ENCODE data around the gene TMA7. TPM values are rescaled to one million over a fixed set of nuclear protein-coding genes. Genes with fewer than 3 reads are reported as not detected.
A peak's percentile ranks its signal among the peaks of the same experiment; 100 is the strongest.

The TMA7 gene
- total RNA-seq, 4 donors from 2014 or later = 122 to 281 (median 190) TPM

- peaks cover 10% of the 10 kb centered on the region for H3K36me3 ChIP-seq
- H3K9me3 ChIP-seq = no peaks in the 10 kb centered on the region
- no peaks in the 10 kb centered on the region for H3K27me3 ChIP-seq
- peaks cover 70% of the 10 kb centered on the region for H3K4me1 ChIP-seq
- 48% methylated on average over 10 of the region's 12 CpGs for WGBS
- TF ChIP-seq CTCF (IDR thresholded peaks at IDR 0.05) (no peak), POLR2AphosphoS5 (IDR thresholded peaks at IDR 0.05) (peak in 1 of 3 donors; percentile 49)
- peak overlapping the region; percentile 97 for H3K27ac ChIP-seq
- peak overlapping the region; percentile 39 for H3K4me3 ChIP-seq
- peak; percentile 70 to 84 for DNase-seq (ENCODE audit: low spot score in 2 of 2)
Measured at GRCh38 chr3:48433472-48434118, 6.5 kb upstream of the TMA7 start.

- Histone ChIP-seq H3K4me1 (peaks cover 79% of the 10 kb centered on the region), H3K36me3 (peaks cover 10% of the 10 kb centered on the region), H3K4me3 (no peak overlapping the region), H3K27ac (peak overlapping the region; percentile 97), H3K27me3 (no peaks in the 10 kb centered on the region), H3K9me3 (no peaks in the 10 kb centered on the region)
- WGBS = 58% methylated on average over 14 of the region's 15 CpGs
- DNase-seq (ENCODE audit: low spot score in 2 of 2) = peak in 1 of 2 donors; percentile 58
- TF ChIP-seq CTCF (IDR thresholded peaks at IDR 0.05) = no peak
- no peak for TF ChIP-seq POLR2AphosphoS5 (IDR thresholded peaks at IDR 0.05)
- no peak for TF ChIP-seq POLR2A (IDR thresholded peaks at IDR 0.05)
Measured at GRCh38 chr3:48434591-48435222, 5.3 kb upstream of the TMA7 start.

GRCh38 chr3:48435223-48435595 is 4.8 kb upstream of the TMA7 start:
- 90% methylated on average over 2 of the region's 4 CpGs for WGBS
- no peak for DNase-seq (ENCODE audit: low spot score in 2 of 2)
- Histone ChIP-seq H3K36me3 (peaks cover 10% of the 10 kb centered on the region), H3K27me3 (no peaks in the 10 kb centered on the region), H3K4me3 (no peak overlapping the region), H3K27ac (peak overlapping the region; percentile 97), H3K9me3 (no peaks in the 10 kb centered on the region), H3K4me1 (peaks cover 75% of the 10 kb centered on the region)
- TF ChIP-seq EP300 (IDR thresholded peaks at IDR 0.05) (no peak), POLR2AphosphoS5 (IDR thresholded peaks at IDR 0.05) (no peak), POLR2A (IDR thresholded peaks at IDR 0.05) (no peak), CTCF (IDR thresholded peaks at IDR 0.05) (no peak)

- Histone ChIP-seq H3K4me3 (no peak overlapping the region), H3K9me3 (no peaks in the 10 kb centered on the region), H3K4me1 (peaks cover 69% of the 10 kb centered on the region), H3K36me3 (peaks cover 10% of the 10 kb centered on the region), H3K27me3 (no peaks in the 10 kb centered on the region), H3K27ac (peak overlapping the region; percentile 97)
- TF ChIP-seq POLR2AphosphoS5 (IDR thresholded peaks at IDR 0.05) = no peak
- no peak for TF ChIP-seq EP300 (IDR thresholded peaks at IDR 0.05)
- TF ChIP-seq CTCF (IDR thresholded peaks at IDR 0.05) = peak; percentile 97 to 99
- TF ChIP-seq POLR2A (IDR thresholded peaks at IDR 0.05) = no peak
- 38% methylated on average over 7 of the region's 7 CpGs for WGBS
- DNase-seq (ENCODE audit: low spot score in 2 of 2) = peak in 1 of 2 donors; percentile 93
Measured at GRCh38 chr3:48435774-48436476, 4.1 kb upstream of the TMA7 start.

GRCh38 chr3:48436477-48436787 is 3.6 kb upstream of the TMA7 start:
- Histone ChIP-seq H3K4me1 (peaks cover 69% of the 10 kb centered on the region), H3K27ac (peak overlapping the region; percentile 11), H3K4me3 (no peak overlapping the region), H3K9me3 (no peaks in the 10 kb centered on the region), H3K36me3 (peaks cover 10% of the 10 kb centered on the region), H3K27me3 (no peaks in the 10 kb centered on the region)
- 0% methylated on average over 1 of the region's 1 CpG for WGBS
- no peak for TF ChIP-seq CTCF (IDR thresholded peaks at IDR 0.05)
- TF ChIP-seq POLR2AphosphoS5 (IDR thresholded peaks at IDR 0.05) = no peak
- no peak for TF ChIP-seq EP300 (IDR thresholded peaks at IDR 0.05)
- no peak for TF ChIP-seq POLR2A (IDR thresholded peaks at IDR 0.05)
- no peak for DNase-seq (ENCODE audit: low spot score in 2 of 2)
